PC-3 (cell line): Measurements from ENCODE around the gene EPHB1.

ENCODE experiments used
- EZH2phosphoT487 ChIP-seq: fragments of 300-600 bp; sonication (generic); IDR thresholded peaks from 2 replicates; pipeline ENCODE4 v1.6.1; 2018; ENCODE audit warnings: mild to moderate bottlenecking, antibody characterized with exemption, low read length, borderline replicate concordance
- TF ChIP-seq, protein P1 (sequence below): fragments of 300-600 bp; sonication (generic); conservative IDR thresholded peaks from 2 replicates; pipeline ENCODE4 v1.5.1; 2017; ENCODE audit warnings: antibody characterized with exemption, low read depth, mild to moderate bottlenecking, low read length

DNA sequence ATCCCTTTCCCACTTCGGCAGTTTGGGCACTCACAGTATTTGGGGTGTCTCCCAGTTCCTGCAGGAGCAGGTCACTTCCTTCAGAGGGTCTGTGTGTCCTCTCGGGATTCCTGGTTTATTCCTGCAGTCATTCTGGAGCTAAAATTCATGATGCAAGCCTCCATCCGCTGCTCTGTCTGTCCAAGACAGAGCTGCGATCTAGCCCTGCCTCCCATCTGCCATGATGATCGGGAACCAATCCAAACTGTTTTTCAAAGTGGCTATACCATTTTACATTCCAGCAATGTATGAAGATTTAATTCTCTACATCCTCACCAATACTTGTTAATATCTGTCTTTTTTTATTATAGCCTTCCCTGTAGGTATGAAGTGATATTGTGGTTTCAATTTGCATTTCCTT, 273.0 kb downstream of the EPHB1 start:
- TF ChIP-seq, protein P1, sequence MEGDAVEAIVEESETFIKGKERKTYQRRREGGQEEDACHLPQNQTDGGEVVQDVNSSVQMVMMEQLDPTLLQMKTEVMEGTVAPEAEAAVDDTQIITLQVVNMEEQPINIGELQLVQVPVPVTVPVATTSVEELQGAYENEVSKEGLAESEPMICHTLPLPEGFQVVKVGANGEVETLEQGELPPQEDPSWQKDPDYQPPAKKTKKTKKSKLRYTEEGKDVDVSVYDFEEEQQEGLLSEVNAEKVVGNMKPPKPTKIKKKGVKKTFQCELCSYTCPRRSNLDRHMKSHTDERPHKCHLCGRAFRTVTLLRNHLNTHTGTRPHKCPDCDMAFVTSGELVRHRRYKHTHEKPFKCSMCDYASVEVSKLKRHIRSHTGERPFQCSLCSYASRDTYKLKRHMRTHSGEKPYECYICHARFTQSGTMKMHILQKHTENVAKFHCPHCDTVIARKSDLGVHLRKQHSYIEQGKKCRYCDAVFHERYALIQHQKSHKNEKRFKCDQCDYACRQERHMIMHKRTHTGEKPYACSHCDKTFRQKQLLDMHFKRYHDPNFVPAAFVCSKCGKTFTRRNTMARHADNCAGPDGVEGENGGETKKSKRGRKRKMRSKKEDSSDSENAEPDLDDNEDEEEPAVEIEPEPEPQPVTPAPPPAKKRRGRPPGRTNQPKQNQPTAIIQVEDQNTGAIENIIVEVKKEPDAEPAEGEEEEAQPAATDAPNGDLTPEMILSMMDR: no peak
- TF ChIP-seq EZH2phosphoT487: no peak
